Right lobe of liver (tissue), 6 donors: ENCODE results near the gene NSUN6. TPM values are rescaled to one million over a fixed set of nuclear protein-coding genes. Genes with fewer than 3 reads are reported as not detected.
"Not testable (repeated sequence)": the region's sequence is repeated elsewhere in the genome, so short reads cannot be mapped to it uniquely, and the experiment has no call there.

Experiments
- ATAC-seq, 4 donors: fragments of 200-7000 bp; cut with Tn5 transposase; one replicate each; pipeline ENCODE4 v1.9.1; 2020; ENCODE audit warnings: mild to moderate bottlenecking in 4 of 4, moderate library complexity in 4 of 4
- DNase-seq, 3 donors: peaks; one replicate each; pipeline ENCODE4 v3.0.0-alpha.2; 2020
- H3K27ac ChIP-seq, 3 donors: fragments of 200-600 bp; one replicate each; pipeline ENCODE4 v1.8.0; 2022
- H3K27me3 ChIP-seq, 2 donors: fragments of 200-600 bp; one replicate each; pipeline ENCODE4 v1.8.0; 2022
- H3K36me3 ChIP-seq, 4 donors: fragments of 200-600 bp; sonication (generic) in 1 of 4; one replicate each; pipeline versions ENCODE4 v1.5.1 to v1.8.0; 2017 to 2022; ENCODE audit warnings: control low read depth in 1 of 4
- H3K4me1 ChIP-seq, 4 donors: fragments of 200-600 bp; sonication (generic) in 1 of 4; one replicate each; pipeline versions ENCODE4 v1.5.1 to v1.8.0; 2017 to 2022; ENCODE audit warnings: control low read depth in 1 of 4
- H3K4me3 ChIP-seq, 3 donors: fragments of 200-600 bp; one replicate each; pipeline ENCODE4 v1.8.0; 2022
- H3K9me3 ChIP-seq, 4 donors: fragments of 200-600 bp; sonication (generic) in 1 of 4; one replicate each; pipeline versions ENCODE4 v1.5.1 to v1.8.0; 2017 to 2022; ENCODE audit warnings: control low read depth in 1 of 4
- POLR2A ChIP-seq: fragments of 450-650 bp; IDR thresholded peaks from one replicate; pipeline ENCODE4 v1.6.1; 2017; ENCODE audit warnings: antibody characterized with exemption, mild to moderate bottlenecking
- WGBS: methylation state at CpG from one replicate; pipeline ENCODE4 v1.1.6; 2018; ENCODE audit warnings: low coverage, low lambda C conversion rate; ENCODE audit not compliant: insufficient coverage; ENCODE audit errors: missing lambda C conversion rate; 5-methylcytosine and 5-hydroxymethylcytosine counted together
- intact Hi-C, 2 donors: fragments of 100-400 bp; cut with DNase I; formaldehyde crosslinking; loops; one replicate each; pipeline versions ENCODE4 v1.11.2 to v1.14.1; 2022
- total RNA-seq, 6 experiments: library from RNA; depleted of rRNA in 2 of 6; stranded (reverse); fragments of >200 nt in 2 of 6; fragmentation: NEBNext Ultra II Directional in 3 of 6; extraction: Animal tissue kit (Norgen Biotek cat#: 25700) in 3 of 6; gene quantifications; one replicate each; pipeline versions ENCODE4 v1.1.0 to v1.2.4, GENCODE V29; 2016 to 2023
- TF ChIP-seq, protein P1 (sequence below), 4 donors: fragments of 200-600 bp in 3 of 4; fragments of 450-650 bp in 1 of 4; IDR thresholded peaks; one replicate each; pipeline versions ENCODE4 v1.5.1 to v1.8.0; 2016 to 2022; ENCODE audit warnings: antibody characterized with exemption in 4 of 4, mild to moderate bottlenecking in 2 of 4
- donor health status: DM: no; HTN: yes; CAD: no.
- donor health status: DM: no; HTN: no; CAD: no.
- donor health status: DM: no; HTN: no; CAD: no.
- donor health status: DM: no; HTN: yes; CAD: no.
- donor health status: DM: no; HTN: yes; CAD: no.

The NSUN6 gene
- total RNA-seq, 6 experiments from 2014 or later = 19.0 to 34.0 (median 27.9) TPM

GRCh38 chr10:18572959-18573561 is 78.3 kb downstream of the NSUN6 start:
- TF ChIP-seq POLR2A = no peak
- TF ChIP-seq, protein P1, sequence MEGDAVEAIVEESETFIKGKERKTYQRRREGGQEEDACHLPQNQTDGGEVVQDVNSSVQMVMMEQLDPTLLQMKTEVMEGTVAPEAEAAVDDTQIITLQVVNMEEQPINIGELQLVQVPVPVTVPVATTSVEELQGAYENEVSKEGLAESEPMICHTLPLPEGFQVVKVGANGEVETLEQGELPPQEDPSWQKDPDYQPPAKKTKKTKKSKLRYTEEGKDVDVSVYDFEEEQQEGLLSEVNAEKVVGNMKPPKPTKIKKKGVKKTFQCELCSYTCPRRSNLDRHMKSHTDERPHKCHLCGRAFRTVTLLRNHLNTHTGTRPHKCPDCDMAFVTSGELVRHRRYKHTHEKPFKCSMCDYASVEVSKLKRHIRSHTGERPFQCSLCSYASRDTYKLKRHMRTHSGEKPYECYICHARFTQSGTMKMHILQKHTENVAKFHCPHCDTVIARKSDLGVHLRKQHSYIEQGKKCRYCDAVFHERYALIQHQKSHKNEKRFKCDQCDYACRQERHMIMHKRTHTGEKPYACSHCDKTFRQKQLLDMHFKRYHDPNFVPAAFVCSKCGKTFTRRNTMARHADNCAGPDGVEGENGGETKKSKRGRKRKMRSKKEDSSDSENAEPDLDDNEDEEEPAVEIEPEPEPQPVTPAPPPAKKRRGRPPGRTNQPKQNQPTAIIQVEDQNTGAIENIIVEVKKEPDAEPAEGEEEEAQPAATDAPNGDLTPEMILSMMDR (IDR thresholded peaks at IDR 0.05) = no peak
- ATAC-seq (no peak), DNase-seq (no peak)
- no peaks in the 10 kb centered on the region for H3K4me1 ChIP-seq
- no peak overlapping the region for H3K4me3 ChIP-seq
- intact Hi-C loops = no loop called here
- no peaks in the 10 kb centered on the region for H3K27me3 ChIP-seq
- peaks cover 0 to 5% (median 1%) of the 10 kb centered on the region in 4 donors for H3K36me3 ChIP-seq
- H3K9me3 ChIP-seq = no peaks in the 10 kb centered on the region
- 96% methylated on average over 8 of the region's 8 CpGs for WGBS
- no peak overlapping the region for H3K27ac ChIP-seq

- intact Hi-C loops = no loop called here
- Histone ChIP-seq H3K36me3 (peaks cover 0 to 5% (median 0%) of the 10 kb centered on the region in 4 donors), H3K27ac (no peak overlapping the region), H3K4me3 (no peak overlapping the region), H3K27me3 (no peaks in the 10 kb centered on the region), H3K9me3 (no peaks in the 10 kb centered on the region), H3K4me1 (no peaks in the 10 kb centered on the region)
- TF ChIP-seq POLR2A = no peak
- TF ChIP-seq, protein P1 (IDR thresholded peaks at IDR 0.05) = no peak
- no peak for DNase-seq
- no peak for ATAC-seq
- WGBS = 85% methylated on average over 1 of the region's 1 CpG
Measured at GRCh38 chr10:18571780-18572179, 79.6 kb downstream of the NSUN6 start.

DNA sequence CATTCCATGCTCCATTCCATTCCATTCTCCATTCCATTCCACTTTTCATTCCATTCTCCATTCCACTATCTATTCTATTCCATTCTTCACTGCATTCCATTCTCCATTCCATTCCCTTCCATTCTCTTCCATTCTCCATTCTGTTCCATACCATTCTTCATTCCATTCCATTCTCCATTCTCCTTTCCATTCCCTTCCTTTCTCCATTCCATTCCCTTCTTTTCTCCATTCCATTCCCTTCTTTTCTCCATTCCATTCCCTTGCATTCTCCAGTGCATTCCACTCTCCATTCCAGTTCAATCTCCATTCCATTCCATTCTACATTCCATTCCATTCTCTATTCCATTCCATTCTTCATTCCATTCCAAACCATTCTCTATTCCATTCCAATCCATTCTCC is 80.3 kb downstream of the NSUN6 start:
- Histone ChIP-seq H3K36me3 (peaks cover 0 to 5% (median 0%) of the 10 kb centered on the region in 4 donors), H3K4me1 (no peaks in the 10 kb centered on the region), H3K27ac (no peak overlapping the region), H3K9me3 (no peaks in the 10 kb centered on the region), H3K27me3 (no peaks in the 10 kb centered on the region), H3K4me3 (no peak overlapping the region)
- no peak for TF ChIP-seq POLR2A
- TF ChIP-seq, protein P1 (IDR thresholded peaks at IDR 0.05) = no peak
- no peak for ATAC-seq
- intact Hi-C loops = no loop called here
- DNase-seq = no peak

- H3K36me3 ChIP-seq, ATAC-seq, H3K27me3 ChIP-seq, H3K9me3 ChIP-seq, H3K4me1 ChIP-seq, intact Hi-C loops, H3K4me3 ChIP-seq, DNase-seq, H3K27ac ChIP-seq: not testable (repeated sequence)
- 100% methylated on average over 2 of the region's 2 CpGs for WGBS
Measured at GRCh38 chr10:18570386-18570785, 81.0 kb downstream of the NSUN6 start.

DNA sequence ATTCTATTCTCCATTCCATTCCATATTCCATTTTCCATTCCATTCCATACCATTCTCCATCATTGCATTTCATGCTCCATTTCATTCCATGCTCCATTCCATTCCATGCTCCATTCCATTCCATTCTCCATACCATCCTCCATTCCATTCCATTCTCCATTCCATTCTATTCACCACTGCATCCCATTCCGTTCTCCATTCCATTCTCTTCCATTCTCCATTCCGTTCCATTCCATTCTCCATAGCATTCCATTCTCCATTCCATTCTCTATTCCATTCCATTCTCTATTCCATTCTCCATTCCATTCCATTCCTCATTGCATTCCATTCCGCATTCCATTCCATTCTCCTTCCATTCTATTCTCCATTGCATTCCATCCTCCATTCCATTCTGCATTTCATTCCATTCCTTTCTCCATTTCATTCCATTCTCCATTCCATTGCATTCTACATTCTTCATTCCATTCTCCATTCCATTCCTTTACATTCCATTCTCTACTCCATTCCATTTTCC is 84.0 kb downstream of the NSUN6 start:
- no peak overlapping the region for H3K27ac ChIP-seq
- intact Hi-C loops = no loop called here
- H3K27me3 ChIP-seq = no peaks in the 10 kb centered on the region
- H3K36me3 ChIP-seq = no peaks in the 10 kb centered on the region
- H3K4me3 ChIP-seq = no peak overlapping the region
- TF ChIP-seq, protein P1 (IDR thresholded peaks at IDR 0.05) = no peak
- TF ChIP-seq POLR2A = no peak
- no peaks in the 10 kb centered on the region for H3K4me1 ChIP-seq
- no peaks in the 10 kb centered on the region for H3K9me3 ChIP-seq
- 98% methylated on average over 3 of the region's 3 CpGs for WGBS
- ATAC-seq = no peak
- no peak for DNase-seq
